HCT116 (cell line): ENCODE data around the gene PHYH.

Experiments used
- CTCF ChIP-seq, 3 experiments: fragments of 200-600 bp in 1 of 3; sonication (generic) in 1 of 3; IDR thresholded peaks in 2 of 3; conservative IDR thresholded peaks in 1 of 3; 2 replicates each; pipeline ENCODE4 v1.5.1; 2012 to 2017; ENCODE audit warnings: low read depth in 2 of 3, low read length in 2 of 3, antibody characterized with exemption in 1 of 3, borderline replicate concordance in 1 of 3, control low read depth in 1 of 3, mild to moderate bottlenecking in 1 of 3, mixed read lengths in 1 of 3, mixed run types in 1 of 3, moderate library complexity in 1 of 3; ENCODE audit not compliant: insufficient read depth in 1 of 3
- EGR1 ChIP-seq: IDR thresholded peaks from 2 replicates; pipeline ENCODE4 v1.6.1; 2012; ENCODE audit warnings: low read depth
- MAX ChIP-seq: IDR thresholded peaks from 2 replicates; pipeline ENCODE4 v1.6.1; 2012
- POLR2A ChIP-seq: IDR thresholded peaks from 2 replicates; pipeline ENCODE4 v1.7.0; 2011; ENCODE audit warnings: borderline replicate concordance; ENCODE audit not compliant: insufficient read depth, insufficient read length; ENCODE audit errors: extremely low read depth
- YY1 ChIP-seq: IDR thresholded peaks from 2 replicates; pipeline ENCODE4 v1.6.1; 2011; ENCODE audit warnings: low read length, low read depth, moderate library complexity, mild to moderate bottlenecking; ENCODE audit not compliant: insufficient replicate concordance; ENCODE audit errors: extremely low read depth
- ZFX ChIP-seq: fragments of 450-650 bp; IDR thresholded peaks from 2 replicates; pipeline ENCODE4 v1.6.1; 2017

GRCh38 chr10:13340626-13341376 is 40.9 kb upstream of the PHYH start:
- no peak for TF ChIP-seq MAX
- TF ChIP-seq CTCF (IDR thresholded peaks at IDR 0.05 in 2 of 3, conservative IDR thresholded peaks at IDR 0.05 in 1 of 3; ENCODE audit: borderline replicate concordance in 1 of 3, insufficient read depth in 1 of 3, low read depth in 2 of 3, low read length in 2 of 3): no peak
- no peak for TF ChIP-seq ZFX
- TF ChIP-seq YY1: no peak
- TF ChIP-seq EGR1: no peak
- TF ChIP-seq POLR2A: no peak
